HepG2 (cell line): ENCODE data around the gene MRPL58. TPM values are rescaled to one million over a fixed set of nuclear protein-coding genes. Genes with fewer than 3 reads are reported as not detected.

ENCODE experiments used
- FOXA3 ChIP-seq: IDR thresholded peaks from 2 replicates; pipeline ENCODE4 v1.6.1; 2016; ENCODE audit warnings: missing genetic modification reagents, missing compliant biosample characterization
- HMGXB3 ChIP-seq: sonication (generic); formaldehyde crosslinking; IDR thresholded peaks from 2 replicates; pipeline ENCODE4 v1.4.0; 2020; ENCODE audit warnings: missing genetic modification reagents, borderline replicate concordance
- ZMYM3 ChIP-seq: sonication (generic); formaldehyde crosslinking; IDR thresholded peaks from 2 replicates; pipeline ENCODE4 v1.5.1; 2020; ENCODE audit warnings: mild to moderate bottlenecking, missing genetic modification reagents
- ZNF512 ChIP-seq: sonication (generic); formaldehyde crosslinking; IDR thresholded peaks from 2 replicates; pipeline ENCODE4 v1.4.0; 2020; ENCODE audit warnings: mild to moderate bottlenecking, missing genetic modification reagents
- ZNF564 ChIP-seq: sonication (generic); formaldehyde crosslinking; IDR thresholded peaks from 2 replicates; pipeline ENCODE4 v1.8.1; 2023; ENCODE audit warnings: mild to moderate bottlenecking, missing genetic modification reagents
- ZNF570 ChIP-seq: sonication (generic); formaldehyde crosslinking; IDR thresholded peaks from 2 replicates; pipeline ENCODE4 v1.4.0; 2020; ENCODE audit warnings: mild to moderate bottlenecking, missing genetic modification reagents, borderline replicate concordance
- ZNF687 ChIP-seq: sonication (generic); formaldehyde crosslinking; IDR thresholded peaks from 2 replicates; pipeline ENCODE4 v1.5.1; 2020; ENCODE audit warnings: mild to moderate bottlenecking, missing genetic modification reagents, moderate library complexity
- polyA plus RNA-seq, 8 experiments: library from polyadenylated mRNA; depleted of rRNA in 3 of 8; stranded (reverse) in 7 of 8; unstranded in 1 of 8; fragments of >200 nt; fragmentation: Illumina TruSeq in 4 of 8; extraction: Trizol in 4 of 8; gene quantifications; 2 replicates each; pipeline versions ENCODE4 v1.2.1 to v1.2.3, GENCODE V29; 2011 to 2016; ENCODE audit warnings: low read depth in 4 of 8, missing spikeins in 1 of 8, mixed read lengths in 1 of 8; ENCODE audit not compliant: insufficient read depth in 1 of 8
- total RNA-seq, 5 experiments: library from RNA; depleted of rRNA; stranded (reverse); fragments of >200 nt; fragmentation: Illumina TruSeq; extraction: Trizol; gene quantifications; 2 replicates each; pipeline ENCODE4 v1.2.3, GENCODE V29; 2016; ENCODE audit warnings: low read depth in 1 of 5

Gene MRPL58
- total and polyA plus RNA-seq, 2 of the 13 experiments (the other 11 are each of a cell fraction or from before 2014, with no cell fraction given): 44.9 to 68.9 TPM

GRCh38 chr17:75006653-75007052 lies 5.8 kb upstream of the MRPL58 start (continued):
- TF ChIP-seq ZNF512 (CRISPR knock-in tag): no peak
- TF ChIP-seq FOXA3 (CRISPR knock-in tag): peak; percentile 40; the same call in 1 of the 2 replicates
- no peak for TF ChIP-seq ZNF570 (CRISPR knock-in tag)
- TF ChIP-seq ZMYM3 (CRISPR knock-in tag): no peak
- no peak for TF ChIP-seq HMGXB3 (CRISPR knock-in tag)
- TF ChIP-seq ZNF687 (CRISPR knock-in tag): peak; percentile 22; the same call in 1 of the 2 replicates
- TF ChIP-seq ZNF564 (CRISPR knock-in tag): no peak
- TF ChIP-seq, all 625 proteins: peak for 19
